OCI-LY7 (cell line): ENCODE measurements around the gene CEBPG. TPM values are rescaled to one million over a fixed set of nuclear protein-coding genes. Genes with fewer than 3 reads are reported as not detected.

Experiments used
- BruUV-seq: library from RNA; stranded (reverse); fragments of 400-500 nt; replicated peaks from 2 replicates; lab custom pipeline; 2021; lab: Mats Ljungman, UMichigan
- CTCF ChIA-PET: fragments of 300-600 bp; sonication (Branson Sonifier 250); formaldehyde crosslinking; loops from one replicate; lab custom pipeline; 2022; ENCODE audit warnings: antibody characterized with exemption; ENCODE audit not compliant: unreplicated experiment; lab: Charles Lee
- POLR2A ChIA-PET: fragments of 300-600 bp; sonication (Branson Sonifier 250); formaldehyde crosslinking; loops from one replicate; lab custom pipeline; 2022; ENCODE audit warnings: antibody characterized with exemption; lab: Charles Lee
- DNase-seq: peaks from one replicate; pipeline ENCODE4 v3.0.0-alpha.2; 2015; ENCODE audit warnings: low spot score
- H2AFZ ChIP-seq: fragments of 200-600 bp; sonication (generic), shearing (Covaris generic); 2 replicates; pipeline ENCODE4 v1.6.1; 2014; ENCODE audit warnings: mild to moderate bottlenecking, antibody characterized with exemption, low read length, moderate library complexity
- H3K27ac ChIP-seq: fragments of 200-600 bp; sonication (generic); 2 replicates; pipeline ENCODE4 v1.5.1; 2014; ENCODE audit warnings: mixed run types, low read depth, mild to moderate bottlenecking, moderate library complexity, low read length, inconsistent platforms; ENCODE audit not compliant: poor library complexity, severe bottlenecking
- H3K36me3 ChIP-seq: fragments of 200-600 bp; sonication (generic); 2 replicates; pipeline ENCODE4 v1.6.1; 2014; ENCODE audit warnings: mild to moderate bottlenecking, antibody characterized with exemption, low read length, moderate library complexity, mixed read lengths; ENCODE audit not compliant: insufficient read depth
- H3K4me1 ChIP-seq: fragments of 200-600 bp; sonication (generic); 2 replicates; pipeline ENCODE4 v1.5.1; 2014; ENCODE audit warnings: mild to moderate bottlenecking, low read length; ENCODE audit not compliant: insufficient read depth, poor library complexity, severe bottlenecking
- H3K4me2 ChIP-seq: fragments of 200-600 bp; sonication (generic); 2 replicates; pipeline ENCODE4 v1.6.1; 2014; ENCODE audit warnings: mild to moderate bottlenecking, low read length
- H3K4me3 ChIP-seq: fragments of 200-600 bp; sonication (generic); 2 replicates; pipeline ENCODE4 v1.5.1; 2014; ENCODE audit warnings: mild to moderate bottlenecking, low read depth, low read length; ENCODE audit not compliant: poor library complexity, severe bottlenecking
- H3K79me2 ChIP-seq: fragments of 200-600 bp; sonication (generic); 2 replicates; pipeline ENCODE4 v1.6.1; 2016; ENCODE audit warnings: low read depth, mild to moderate bottlenecking, low read length, moderate library complexity, mixed read lengths; ENCODE audit not compliant: insufficient read depth
- H3K9me2 ChIP-seq: fragments of 200-600 bp; sonication (generic); 2 replicates; pipeline ENCODE4 v1.6.1; 2016; ENCODE audit warnings: mild to moderate bottlenecking, low read length, mixed read lengths; ENCODE audit not compliant: insufficient read depth
- H3K9me3 ChIP-seq: fragments of 200-600 bp; sonication (generic); 2 replicates; pipeline ENCODE4 v1.6.1; 2014; ENCODE audit warnings: mild to moderate bottlenecking, mixed run types, low read length, mixed read lengths
- H4K20me1 ChIP-seq: fragments of 200-600 bp; sonication (generic); 2 replicates; pipeline ENCODE4 v1.6.1; 2014; ENCODE audit warnings: mild to moderate bottlenecking, antibody characterized with exemption, low read length, moderate library complexity, mixed read lengths; ENCODE audit not compliant: insufficient read depth
- CTCF ChIP-seq: fragments of 200-600 bp; sonication (generic); conservative IDR thresholded peaks from 2 replicates; pipeline ENCODE4 v1.5.1; 2014; ENCODE audit warnings: mild to moderate bottlenecking, antibody characterized with exemption, low read length, moderate library complexity, mixed read lengths
- EZH2phosphoT487 ChIP-seq: fragments of 200-600 bp; sonication (generic); IDR thresholded peaks from 2 replicates; pipeline ENCODE4 v1.6.1; 2018; ENCODE audit warnings: low read depth, borderline replicate concordance, mild to moderate bottlenecking, mixed run types, antibody characterized with exemption, low read length, moderate library complexity, mixed read lengths
- intact Hi-C: fragments of 100-400 bp; cut with micrococcal nuclease; formaldehyde crosslinking; loops from one replicate; pipeline ENCODE4 v1.10.0; 2022; ENCODE audit not compliant: unreplicated experiment
- total RNA-seq, 2 experiments: library from RNA; depleted of rRNA in 1 of 2; stranded (reverse); fragments of >200 nt in 1 of 2; shearing (Covaris generic) in 1 of 2; gene quantifications; 2 replicates each; pipeline ENCODE4 v1.2.3, GENCODE V29; 2014 to 2022

The CEBPG gene
- total RNA-seq, 2 experiments from 2014 or later: 44.9 to 45.1 TPM

GRCh38 chr19:33390908-33391630, 17.6 kb downstream of the CEBPG start:
- Histone ChIP-seq H3K4me3 (no peak overlapping the region), H3K36me3 (peaks cover under 1% of the 10 kb centered on the region; the same call in 1 of the 2 replicates), H3K27ac (no peak overlapping the region), H4K20me1 (no peaks in the 10 kb centered on the region), H3K4me1 (no peaks in the 10 kb centered on the region), H3K79me2 (no peaks in the 10 kb centered on the region), H2AFZ (no peak overlapping the region), H3K9me2 (no peaks in the 10 kb centered on the region), H3K4me2 (no peak overlapping the region), H3K9me3 (no peaks in the 10 kb centered on the region)
- intact Hi-C loops: no loop called here
- no peak for DNase-seq
- TF ChIP-seq CTCF (no peak), EZH2phosphoT487 (no peak)
- CTCF ChIA-PET: no interaction called here
- POLR2A ChIA-PET: no interaction called here
- BruUV-seq: no TSS peak

- H4K20me1 ChIP-seq: no peaks in the 10 kb centered on the region
- ChIA-PET POLR2A (no interaction called here), CTCF (no interaction called here)
- no peaks in the 10 kb centered on the region for H3K36me3 ChIP-seq
- no peak overlapping the region for H3K4me2 ChIP-seq
- intact Hi-C loops: no loop called here
- H3K9me2 ChIP-seq: no peaks in the 10 kb centered on the region
- no peak overlapping the region for H2AFZ ChIP-seq
- no peaks in the 10 kb centered on the region for H3K9me3 ChIP-seq
- H3K79me2 ChIP-seq: no peaks in the 10 kb centered on the region
- no TSS peak for BruUV-seq
- TF ChIP-seq CTCF (no peak), EZH2phosphoT487 (no peak)
- no peaks in the 10 kb centered on the region for H3K4me1 ChIP-seq
- H3K4me3 ChIP-seq: no peak overlapping the region
- DNase-seq: no peak
- H3K27ac ChIP-seq: no peak overlapping the region
These were observed 18.2 kb downstream of the CEBPG start for GRCh38 chr19:33391631-33392249.
